ENCODE data around the gene STK16. TPM values are rescaled to one million over a fixed set of nuclear protein-coding genes. Genes with fewer than 3 reads are reported as not detected.
"Not testable (repeated sequence)": the region's sequence is repeated elsewhere in the genome, so short reads cannot be mapped to it uniquely, and the experiment has no call there.

Gene STK16
- total RNA-seq, 1 experiment from 2014 or later = 21.6 TPM

- H3K27ac Mint-ChIP-seq = no peak overlapping the region; a peak in 1 of 7 replicates
- Histone ChIP-seq H3K4ac (ENCODE audit: low read depth, low read length) (no peak overlapping the region), H2BK120ac (ENCODE audit: low read depth, low read length, poor library complexity, severe bottlenecking) (no peak overlapping the region), H2AFZ (ENCODE audit: low read length) (no peak overlapping the region), H3K23ac (ENCODE audit: insufficient read length, low read depth, low read length) (no peak overlapping the region), H3K14ac (ENCODE audit: insufficient read depth, low read length) (no peak overlapping the region), H3K4me1 (ENCODE audit: insufficient read depth, low read length) (peaks cover 3% of the 10 kb centered on the region; the same call in 1 of the 2 replicates), H2BK15ac (ENCODE audit: low read depth, low read length) (no peak overlapping the region), H3K23me2 (ENCODE audit: insufficient read length, low read depth, low read length, poor library complexity, severe bottlenecking) (peaks cover 22% of the 10 kb centered on the region), H2BK20ac (ENCODE audit: low read depth, low read length, poor library complexity, severe bottlenecking) (no peak overlapping the region), H4K8ac (replicated peaks; ENCODE audit: insufficient read length, low read depth, low read length) (no peak overlapping the region), H3K56ac (ENCODE audit: insufficient read length, low read depth, low read length) (no peak overlapping the region), H3K18ac (ENCODE audit: insufficient read length, low read depth, low read length) (no peak overlapping the region), H3K27me3 (ENCODE audit: insufficient read depth, low read length) (peaks cover 21% of the 10 kb centered on the region), H4K91ac (ENCODE audit: insufficient read length, low read depth, low read length) (no peak overlapping the region), H2BK5ac (ENCODE audit: insufficient read length, low read length) (no peak overlapping the region), H4K5ac (ENCODE audit: insufficient read length, low read depth, low read length) (no peak overlapping the region), H2AK5ac (ENCODE audit: insufficient read length, low read length) (no peak overlapping the region), H3K9ac (ENCODE audit: extremely low read depth, insufficient read length, low read length) (no peak overlapping the region), H3K79me1 (ENCODE audit: insufficient read depth, low read depth, low read length, poor library complexity, severe bottlenecking) (no peaks in the 10 kb centered on the region), H4K20me1 (ENCODE audit: control insufficient read depth, insufficient read depth, insufficient read length) (no peaks in the 10 kb centered on the region), H2BK12ac (ENCODE audit: insufficient read length, low read depth, low read length) (no peak overlapping the region), H3K27ac (ENCODE audit: insufficient read length, low read depth, low read length) (no peak overlapping the region), H3K79me2 (ENCODE audit: insufficient read depth, low read length) (no peaks in the 10 kb centered on the region), H3K9me3 (ENCODE audit: control insufficient read depth, low read depth, low read length) (no peaks in the 10 kb centered on the region), H3K4me2 (ENCODE audit: insufficient read depth, insufficient read length, low read length) (peak overlapping the region; percentile 72), H3T11ph (ENCODE audit: low read length) (no peak overlapping the region)
- peak overlapping the region; percentile 14 to 69 for H3K4me3 Mint-ChIP-seq
- peaks cover 9 to 12% (median 11%) of the 10 kb centered on the region in 3 experiments; a peak in 5 of 7 replicates for H3K36me3 Mint-ChIP-seq (ENCODE audit: insufficient read depth in 1 of 3, low read depth in 3 of 3)
- DNase-seq = no peak
- no CpG with 5 or more reads among the region's 12 CpGs for WGBS (ENCODE audit: extremely low coverage, insufficient read length, low lambda C conversion rate)
- peaks cover 0 to 2% of the 10 kb centered on the region in 2 experiments; a peak in 3 of 5 replicates for H3K9me3 Mint-ChIP-seq
- H3K27me3 Mint-ChIP-seq (ENCODE audit: low read depth) = peaks cover 82% of the 10 kb centered on the region
- H3K4me1 Mint-ChIP-seq = peaks cover 19 to 25% of the 10 kb centered on the region in 2 experiments
- TF ChIP-seq, protein P1, sequence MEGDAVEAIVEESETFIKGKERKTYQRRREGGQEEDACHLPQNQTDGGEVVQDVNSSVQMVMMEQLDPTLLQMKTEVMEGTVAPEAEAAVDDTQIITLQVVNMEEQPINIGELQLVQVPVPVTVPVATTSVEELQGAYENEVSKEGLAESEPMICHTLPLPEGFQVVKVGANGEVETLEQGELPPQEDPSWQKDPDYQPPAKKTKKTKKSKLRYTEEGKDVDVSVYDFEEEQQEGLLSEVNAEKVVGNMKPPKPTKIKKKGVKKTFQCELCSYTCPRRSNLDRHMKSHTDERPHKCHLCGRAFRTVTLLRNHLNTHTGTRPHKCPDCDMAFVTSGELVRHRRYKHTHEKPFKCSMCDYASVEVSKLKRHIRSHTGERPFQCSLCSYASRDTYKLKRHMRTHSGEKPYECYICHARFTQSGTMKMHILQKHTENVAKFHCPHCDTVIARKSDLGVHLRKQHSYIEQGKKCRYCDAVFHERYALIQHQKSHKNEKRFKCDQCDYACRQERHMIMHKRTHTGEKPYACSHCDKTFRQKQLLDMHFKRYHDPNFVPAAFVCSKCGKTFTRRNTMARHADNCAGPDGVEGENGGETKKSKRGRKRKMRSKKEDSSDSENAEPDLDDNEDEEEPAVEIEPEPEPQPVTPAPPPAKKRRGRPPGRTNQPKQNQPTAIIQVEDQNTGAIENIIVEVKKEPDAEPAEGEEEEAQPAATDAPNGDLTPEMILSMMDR (conservative IDR thresholded peaks at IDR 0.05) = no peak
Measured at GRCh38 chr2:219254590-219255201, 9.4 kb downstream of the STK16 start.

GRCh38 chr2:219258942-219259341 is 13.7 kb downstream of the STK16 start:
- not testable (repeated sequence) for H2BK5ac ChIP-seq (ENCODE audit: insufficient read length, low read length); H3K4me1 Mint-ChIP-seq; H3K14ac ChIP-seq (ENCODE audit: insufficient read depth, low read length); H3K9me3 ChIP-seq (ENCODE audit: control insufficient read depth, low read depth, low read length); H2BK120ac ChIP-seq (ENCODE audit: low read depth, low read length, poor library complexity, severe bottlenecking); H3K27ac Mint-ChIP-seq; H2AFZ ChIP-seq (ENCODE audit: low read length); H3K23ac ChIP-seq (ENCODE audit: insufficient read length, low read depth, low read length); H3K4me3 Mint-ChIP-seq; H3K27ac ChIP-seq (ENCODE audit: insufficient read length, low read depth, low read length); H3K79me2 ChIP-seq (ENCODE audit: insufficient read depth, low read length); H2BK15ac ChIP-seq (ENCODE audit: low read depth, low read length); DNase-seq; H3K79me1 ChIP-seq (ENCODE audit: insufficient read depth, low read depth, low read length, poor library complexity, severe bottlenecking); H3K4me2 ChIP-seq (ENCODE audit: insufficient read depth, insufficient read length, low read length); H3K56ac ChIP-seq (ENCODE audit: insufficient read length, low read depth, low read length); H4K5ac ChIP-seq (ENCODE audit: insufficient read length, low read depth, low read length); H3K23me2 ChIP-seq (ENCODE audit: insufficient read length, low read depth, low read length, poor library complexity, severe bottlenecking); H3K9me3 Mint-ChIP-seq; H4K91ac ChIP-seq (ENCODE audit: insufficient read length, low read depth, low read length); H4K8ac ChIP-seq (replicated peaks; ENCODE audit: insufficient read length, low read depth, low read length); H3K36me3 Mint-ChIP-seq (ENCODE audit: insufficient read depth in 1 of 3, low read depth in 3 of 3); H2AK5ac ChIP-seq (ENCODE audit: insufficient read length, low read length); H3K18ac ChIP-seq (ENCODE audit: insufficient read length, low read depth, low read length); H3K4ac ChIP-seq (ENCODE audit: low read depth, low read length); H2BK20ac ChIP-seq (ENCODE audit: low read depth, low read length, poor library complexity, severe bottlenecking); H3K4me1 ChIP-seq (ENCODE audit: insufficient read depth, low read length); H2BK12ac ChIP-seq (ENCODE audit: insufficient read length, low read depth, low read length); H3K9ac ChIP-seq (ENCODE audit: extremely low read depth, insufficient read length, low read length); H4K20me1 ChIP-seq (ENCODE audit: control insufficient read depth, insufficient read depth, insufficient read length); H3T11ph ChIP-seq (ENCODE audit: low read length)
- peaks cover 21% of the 10 kb centered on the region for H3K27me3 ChIP-seq (ENCODE audit: insufficient read depth, low read length)
- H3K27me3 Mint-ChIP-seq (ENCODE audit: low read depth) = peaks cover 78% of the 10 kb centered on the region
- no CpG with 5 or more reads among the region's 10 CpGs for WGBS (ENCODE audit: extremely low coverage, insufficient read length, low lambda C conversion rate)
